GM21786 (cell line): ENCODE data around the gene MYZAP.

Experiments used
- ATAC-seq: cut with Tn5 transposase; IDR thresholded peaks from one replicate; pipeline ENCODE4 v1.9.1; 2021; ENCODE audit not compliant: unreplicated experiment

Gene MYZAP

GRCh38 chr15:57691082-57691481, 99.4 kb downstream of the MYZAP start:
- no peak for ATAC-seq

DNA sequence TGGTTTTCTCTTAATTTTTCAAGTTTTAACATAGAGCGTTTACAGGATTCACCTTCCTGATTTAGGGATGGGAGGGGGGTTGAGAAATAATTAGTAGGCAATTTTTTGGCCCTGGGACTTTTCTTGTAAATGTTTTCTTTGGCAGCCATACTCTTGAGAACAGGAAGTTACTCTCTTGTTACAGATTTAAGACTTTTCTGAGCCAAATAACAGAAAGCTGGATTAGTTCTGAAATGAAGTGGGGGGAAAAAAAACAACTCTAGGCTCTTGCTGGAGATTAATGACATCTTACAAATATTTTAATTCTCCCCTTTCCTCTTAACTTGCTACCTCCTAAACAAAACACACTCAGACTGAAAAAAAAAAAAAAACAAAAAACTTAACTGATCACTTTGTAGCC, 101.0 kb downstream of the MYZAP start:
- ATAC-seq, result no peak

- no peak for ATAC-seq
Measured at GRCh38 chr15:57694279-57694678, 102.6 kb downstream of the MYZAP start.

- no peak for ATAC-seq
Measured at GRCh38 chr15:57696146-57696545, 104.4 kb downstream of the MYZAP start.

- no peak for ATAC-seq
Measured at GRCh38 chr15:57697588-57697987, 105.9 kb downstream of the MYZAP start.

DNA sequence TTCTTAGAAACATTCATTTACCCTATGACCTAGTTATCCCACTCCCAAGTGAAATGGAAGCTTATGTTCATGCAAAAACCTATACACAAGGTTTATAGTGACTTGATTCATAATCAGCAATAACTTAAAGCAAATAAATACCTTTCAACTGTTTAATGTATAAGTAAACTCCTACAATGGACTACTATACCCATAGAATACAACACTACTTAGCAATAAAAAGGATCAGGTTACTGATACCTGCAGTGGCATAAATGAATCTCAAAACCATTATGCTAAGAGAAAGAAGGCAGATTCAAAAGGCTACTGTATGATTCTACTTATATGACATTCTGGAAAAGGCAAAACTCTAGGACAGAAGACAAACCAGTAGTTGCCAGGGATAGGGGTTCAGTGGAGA, 106.5 kb downstream of the MYZAP start:
- ATAC-seq, result no peak

- ATAC-seq, result no peak
Measured at GRCh38 chr15:57698991-57699390, 107.3 kb downstream of the MYZAP start.

- no peak for ATAC-seq
Measured at GRCh38 chr15:57703387-57703786, 111.7 kb downstream of the MYZAP start.

DNA sequence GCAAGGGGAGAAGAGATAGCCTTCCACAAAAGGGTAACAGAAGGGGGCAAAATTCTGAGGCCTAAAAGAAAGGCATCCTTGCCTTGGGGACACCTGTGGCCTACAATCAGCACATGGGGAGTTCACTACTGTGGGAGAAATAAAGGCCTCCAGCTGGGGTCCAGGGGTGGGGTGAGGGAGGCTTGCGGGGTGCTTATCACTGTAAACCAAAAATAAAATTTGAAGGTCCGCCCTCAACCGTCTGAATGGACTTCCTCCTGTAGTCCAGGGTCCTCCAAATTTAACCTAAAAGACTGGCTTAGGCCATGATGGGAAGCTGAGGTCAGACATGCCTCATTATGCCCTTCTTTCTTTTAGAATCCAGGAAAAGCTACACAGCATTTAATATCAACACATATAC, 112.7 kb downstream of the MYZAP start:
- no peak for ATAC-seq

DNA sequence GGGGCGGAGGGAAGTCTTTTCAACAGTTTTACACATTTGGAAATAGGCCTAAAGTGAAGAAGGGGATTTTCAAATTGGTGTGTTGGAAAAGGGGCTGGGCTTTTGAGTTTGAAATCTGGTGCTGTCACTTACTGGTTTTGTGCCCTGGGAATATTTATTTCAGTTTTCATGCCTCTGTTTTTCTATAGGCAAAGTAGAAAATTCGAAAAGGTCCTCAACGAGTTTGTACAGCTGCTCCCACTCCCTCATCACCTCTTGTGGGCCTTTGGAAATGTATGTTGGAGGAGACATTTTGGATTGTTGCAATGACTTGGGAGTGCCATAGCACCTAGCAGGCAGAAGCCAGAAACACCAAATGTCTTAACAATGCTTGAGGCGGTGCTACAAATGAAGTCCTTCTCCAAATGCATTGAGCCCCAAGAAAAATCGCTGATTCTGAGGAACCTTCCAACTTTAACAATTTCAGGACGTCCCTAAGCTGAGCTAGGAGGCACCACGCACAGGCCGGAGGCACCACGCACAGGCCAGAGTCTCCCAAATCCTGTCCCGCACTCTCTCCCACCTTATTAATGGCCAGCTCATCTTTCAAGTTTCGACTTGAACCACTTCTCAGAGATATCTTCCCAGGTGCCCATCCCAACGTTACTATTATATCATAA, 114.2 kb downstream of the MYZAP start:
- ATAC-seq, result no peak

DNA sequence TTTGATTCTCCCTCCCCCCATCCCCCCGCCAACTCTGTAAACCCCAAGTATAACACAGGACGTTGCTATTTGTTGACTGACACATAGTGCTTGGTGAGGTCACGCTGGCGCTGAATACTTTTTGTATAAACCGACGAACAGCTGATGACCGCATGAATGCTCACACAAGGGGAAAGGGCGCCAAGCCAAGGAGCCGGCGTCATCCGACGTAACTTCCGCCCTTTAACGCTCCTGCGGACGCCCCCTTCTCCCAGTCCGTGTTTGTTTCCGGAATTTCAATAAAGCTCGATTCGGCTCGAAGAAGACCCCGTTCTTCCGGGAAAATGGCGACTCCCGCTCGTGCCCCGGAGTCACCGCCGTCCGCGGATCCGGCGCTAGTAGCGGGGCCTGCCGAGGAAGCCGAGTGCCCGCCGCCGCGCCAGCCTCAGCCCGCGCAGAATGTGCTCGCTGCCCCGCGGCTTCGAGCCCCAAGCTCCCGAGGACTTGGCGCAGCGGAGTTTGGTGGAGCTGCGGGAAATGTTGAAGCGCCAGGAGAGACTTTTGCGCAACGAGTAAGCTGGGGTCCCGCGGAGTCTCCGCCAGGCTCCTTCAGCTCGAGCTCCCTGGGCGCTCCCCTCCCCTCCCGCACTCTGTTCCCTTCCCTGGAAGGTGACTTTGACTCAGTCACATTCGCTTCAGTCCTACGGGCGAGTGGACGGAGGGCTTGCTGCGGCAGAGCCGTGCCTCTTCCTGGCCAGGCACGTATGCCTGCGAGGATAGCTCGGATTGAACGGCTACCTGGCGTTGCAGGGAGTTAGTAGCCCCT, 114.9 kb downstream of the MYZAP start, which contains the start of gene POLR2M:
TSS of gene POLR2M (plus strand) at position 310 of the 805 bp plus-strand sequence. CDS start at position 439, 129 bp downstream.
- peak; percentile 93 for ATAC-seq

GRCh38 chr15:57708047-57708446, 116.3 kb downstream of the MYZAP start:
- ATAC-seq, result no peak

GRCh38 chr15:57718309-57718708, 126.6 kb downstream of the MYZAP start:
- no peak for ATAC-seq

- ATAC-seq, result no peak
Measured at GRCh38 chr15:57720867-57721266, 129.2 kb downstream of the MYZAP start.

DNA sequence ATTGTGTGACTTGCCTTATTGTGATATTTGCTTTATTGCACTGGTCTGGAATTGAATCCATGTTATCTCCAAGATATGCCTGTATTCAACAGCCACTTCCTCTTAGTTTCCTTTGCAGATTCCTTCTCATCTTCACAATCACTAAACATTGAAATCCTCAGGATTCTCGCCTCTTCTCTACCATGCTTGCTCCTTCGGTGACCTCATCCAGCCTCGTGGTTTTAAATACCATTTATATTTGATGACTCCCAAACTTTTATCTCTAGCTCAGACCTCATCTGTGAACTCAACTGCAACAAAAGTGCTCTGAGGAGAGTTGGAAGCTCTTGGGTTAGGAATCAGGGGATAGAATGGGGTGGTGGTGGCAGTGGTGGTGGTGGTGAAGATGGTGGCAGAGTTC, 134.7 kb downstream of the MYZAP start:
- no peak for ATAC-seq

- ATAC-seq, result no peak
Measured at GRCh38 chr15:57727031-57727430, 135.3 kb downstream of the MYZAP start.

GRCh38 chr15:57728436-57728835, 136.7 kb downstream of the MYZAP start:
- ATAC-seq, result no peak

DNA sequence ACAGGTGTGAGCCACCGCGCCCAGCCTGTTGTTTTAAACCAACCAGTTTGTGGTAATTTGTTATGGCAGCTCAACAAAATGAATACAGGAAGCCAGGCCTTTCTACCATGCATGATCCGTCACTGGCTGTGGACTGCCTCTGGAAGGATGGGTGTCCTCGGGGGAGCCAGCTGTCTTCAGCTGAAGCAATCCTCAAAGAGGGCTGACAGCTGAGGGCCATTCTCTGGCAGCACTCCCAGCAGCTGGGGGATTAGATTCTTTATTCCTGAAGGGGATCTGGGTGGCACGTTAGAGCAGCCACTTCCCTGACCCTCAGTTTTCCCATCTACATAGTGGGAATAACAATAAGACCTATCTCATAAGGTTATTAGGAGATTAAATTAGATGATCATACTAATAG, 139.2 kb downstream of the MYZAP start:
- ATAC-seq, result no peak

DNA sequence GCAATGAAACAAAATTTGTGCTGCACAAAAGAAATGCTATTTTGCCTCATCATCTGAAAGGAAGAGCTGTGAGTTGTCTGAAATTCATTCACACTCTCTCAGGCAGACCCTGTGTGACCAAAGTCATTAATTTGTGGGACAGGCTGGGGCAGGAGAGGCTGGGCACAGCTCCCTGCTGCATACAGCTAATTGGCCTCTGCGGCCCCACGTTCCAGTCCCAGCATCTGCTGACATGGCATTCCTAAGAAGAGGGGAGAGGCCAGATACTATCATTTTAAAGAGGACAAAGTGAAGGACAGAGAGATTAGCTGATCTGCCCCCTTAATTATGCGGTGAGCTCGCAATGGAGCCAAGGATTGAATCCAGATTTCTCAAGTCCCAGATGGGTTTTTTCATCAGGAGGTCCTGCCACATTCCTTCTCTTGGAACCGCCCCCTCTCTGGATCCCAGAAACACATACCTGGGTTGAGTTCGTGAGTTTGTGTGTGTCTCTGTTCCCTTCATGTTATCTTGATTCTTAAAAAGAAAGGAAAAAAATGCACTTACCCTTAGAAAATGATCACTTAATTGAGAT, 139.9 kb downstream of the MYZAP start:
- no peak for ATAC-seq

DNA sequence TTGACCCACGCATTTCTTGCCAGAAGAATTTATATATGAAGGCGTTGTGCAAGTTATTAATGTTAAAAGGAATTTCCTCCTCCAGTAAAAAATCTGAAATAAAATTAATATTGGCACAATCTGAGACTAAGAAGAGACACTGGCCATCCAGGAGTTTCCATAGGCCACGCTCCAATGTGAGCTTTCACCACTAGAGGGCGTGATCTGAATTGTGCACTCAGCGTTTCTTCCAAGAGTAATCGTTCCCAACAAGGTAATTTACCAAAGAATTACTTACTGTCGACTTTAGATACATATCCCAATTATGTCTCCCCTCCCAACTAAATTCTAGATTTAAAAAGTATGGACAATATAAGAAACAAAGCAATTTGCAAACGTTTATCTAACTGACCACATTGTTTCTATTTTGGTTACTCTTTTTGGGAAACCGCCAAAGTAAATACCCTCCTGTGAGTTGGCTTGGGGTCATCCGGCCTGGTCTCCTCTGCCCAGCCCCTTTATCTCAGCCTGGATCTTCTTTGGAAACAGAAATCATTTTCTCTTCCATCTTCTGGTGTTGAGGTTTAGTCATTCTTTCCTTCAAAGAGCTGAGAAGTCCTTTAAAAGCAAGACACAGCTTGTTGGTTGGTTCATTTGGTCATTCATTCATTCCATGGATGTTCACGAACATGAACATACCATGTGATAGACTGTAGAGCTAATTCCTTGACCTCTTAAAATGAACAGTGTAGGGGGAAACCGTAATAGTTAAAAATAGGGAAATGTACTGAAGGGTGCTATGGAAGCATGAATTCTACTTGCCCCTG, 141.0 kb downstream of the MYZAP start:
- ATAC-seq, result no peak

DNA sequence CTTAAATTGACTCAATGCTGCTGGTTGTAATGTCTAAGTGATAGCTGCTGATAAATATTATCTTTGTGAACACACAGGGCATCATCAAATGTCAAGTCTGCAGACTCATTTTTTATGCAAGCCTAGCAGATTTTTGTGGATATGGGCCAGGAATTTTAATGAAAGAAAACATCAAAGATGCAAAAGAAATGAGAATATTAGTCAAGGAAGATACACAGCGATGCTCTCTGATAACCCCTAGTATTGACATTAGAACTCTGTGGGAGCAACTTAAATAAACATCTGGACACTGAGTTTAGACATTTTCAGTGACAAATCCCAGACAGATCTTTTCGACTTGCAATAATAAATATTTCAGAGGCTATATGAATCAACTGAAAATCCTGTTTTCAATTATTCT, 143.2 kb downstream of the MYZAP start:
- no peak for ATAC-seq
